ENCODE results near the gene PEPD. TPM values are rescaled to one million over a fixed set of nuclear protein-coding genes. Genes with fewer than 3 reads are reported as not detected.

The PEPD gene
- total RNA-seq, 2 donors from 2014 or later, result 74.0 to 89.9 TPM

DNA sequence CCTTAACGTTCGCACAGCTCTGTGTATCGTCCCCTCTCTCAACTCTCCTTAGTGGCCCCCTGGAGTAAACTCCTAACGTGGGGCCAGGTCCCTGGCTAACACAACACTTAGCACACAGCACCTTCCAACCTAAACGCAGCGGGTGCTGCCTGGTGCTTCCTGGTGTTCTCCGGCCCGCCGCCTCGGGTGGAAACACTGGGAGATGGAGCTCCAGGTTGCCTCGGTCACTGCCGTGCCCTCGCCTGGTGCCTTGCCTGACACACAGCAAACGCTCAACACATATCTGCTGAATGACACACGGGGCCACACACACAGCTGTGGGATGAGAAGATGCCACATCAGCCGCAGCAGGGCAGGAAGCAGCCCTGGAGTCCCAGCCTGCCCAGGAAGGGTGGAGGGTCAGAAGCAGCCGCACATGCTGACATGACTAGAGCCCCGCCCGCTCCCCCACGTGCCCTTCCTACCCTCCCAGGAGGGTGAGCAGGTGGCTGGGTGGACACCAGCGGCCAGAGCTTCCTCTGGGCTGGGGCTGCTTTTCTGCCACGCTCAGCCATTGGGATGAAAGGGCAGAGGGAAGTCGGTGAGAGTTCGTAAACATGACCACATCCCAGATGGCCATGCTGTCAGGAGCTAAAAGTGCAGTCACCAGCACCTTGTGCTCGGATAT, 6.6 kb downstream of the PEPD start:
- intact Hi-C loops (cut with DNase I), result no loop called here
- no peak for DNase-seq (ENCODE audit: low spot score)
- 75% methylated on average over 25 of the region's 25 CpGs for WGBS

DNA sequence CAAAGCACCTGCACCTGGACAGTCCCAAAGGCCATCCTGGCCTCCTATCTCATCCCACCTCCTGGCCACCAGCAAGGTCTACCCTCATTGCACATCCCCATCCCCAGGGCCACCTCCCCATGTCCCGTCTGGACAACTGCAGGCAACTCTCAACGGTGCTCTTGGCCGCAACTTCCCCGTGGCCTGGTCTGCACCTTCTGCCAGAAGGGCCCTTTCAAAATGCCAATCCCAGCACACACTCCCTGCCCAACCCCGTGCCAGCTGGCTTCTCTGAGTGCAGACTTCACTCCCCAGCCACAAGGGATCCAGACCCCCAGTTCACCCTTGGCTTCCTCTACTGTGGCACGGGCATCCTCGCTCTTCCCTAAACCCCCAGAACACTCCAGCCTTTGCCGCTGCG, 8.2 kb downstream of the PEPD start:
- DNase-seq (ENCODE audit: low spot score), result no peak
- TF ChIP-seq POLR2AphosphoS5 (IDR thresholded peaks at IDR 0.05), result no peak
- TF ChIP-seq POLR2A (IDR thresholded peaks at IDR 0.05), result no peak
- TF ChIP-seq, protein P1, sequence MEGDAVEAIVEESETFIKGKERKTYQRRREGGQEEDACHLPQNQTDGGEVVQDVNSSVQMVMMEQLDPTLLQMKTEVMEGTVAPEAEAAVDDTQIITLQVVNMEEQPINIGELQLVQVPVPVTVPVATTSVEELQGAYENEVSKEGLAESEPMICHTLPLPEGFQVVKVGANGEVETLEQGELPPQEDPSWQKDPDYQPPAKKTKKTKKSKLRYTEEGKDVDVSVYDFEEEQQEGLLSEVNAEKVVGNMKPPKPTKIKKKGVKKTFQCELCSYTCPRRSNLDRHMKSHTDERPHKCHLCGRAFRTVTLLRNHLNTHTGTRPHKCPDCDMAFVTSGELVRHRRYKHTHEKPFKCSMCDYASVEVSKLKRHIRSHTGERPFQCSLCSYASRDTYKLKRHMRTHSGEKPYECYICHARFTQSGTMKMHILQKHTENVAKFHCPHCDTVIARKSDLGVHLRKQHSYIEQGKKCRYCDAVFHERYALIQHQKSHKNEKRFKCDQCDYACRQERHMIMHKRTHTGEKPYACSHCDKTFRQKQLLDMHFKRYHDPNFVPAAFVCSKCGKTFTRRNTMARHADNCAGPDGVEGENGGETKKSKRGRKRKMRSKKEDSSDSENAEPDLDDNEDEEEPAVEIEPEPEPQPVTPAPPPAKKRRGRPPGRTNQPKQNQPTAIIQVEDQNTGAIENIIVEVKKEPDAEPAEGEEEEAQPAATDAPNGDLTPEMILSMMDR (IDR thresholded peaks at IDR 0.05), result no peak
- Histone ChIP-seq H3K4me1 (replicated peaks) (no peaks in the 10 kb centered on the region), H3K9me3 (no peaks in the 10 kb centered on the region), H3K27me3 (replicated peaks; ENCODE audit: insufficient read depth) (no peaks in the 10 kb centered on the region), H3K27ac (no peak overlapping the region), H3K36me3 (no peaks in the 10 kb centered on the region), H3K4me3 (no peak overlapping the region)
- intact Hi-C loops (cut with DNase I), result no loop called here
- 89% methylated on average over 9 of the region's 9 CpGs for WGBS

More for the DNA sequence above, 6.6 kb downstream of the PEPD start:
- no peaks in the 10 kb centered on the region for H3K36me3 ChIP-seq
- no peaks in the 10 kb centered on the region for H3K9me3 ChIP-seq
- no peak for TF ChIP-seq POLR2A (IDR thresholded peaks at IDR 0.05)
- TF ChIP-seq, protein P1 (IDR thresholded peaks at IDR 0.05), result no peak
- no peak for TF ChIP-seq POLR2AphosphoS5 (IDR thresholded peaks at IDR 0.05)
- no peak overlapping the region for H3K4me3 ChIP-seq
- no peaks in the 10 kb centered on the region for H3K4me1 ChIP-seq (replicated peaks)
- no peaks in the 10 kb centered on the region for H3K27me3 ChIP-seq (replicated peaks; ENCODE audit: insufficient read depth)
- H3K27ac ChIP-seq, result no peak overlapping the region

DNA sequence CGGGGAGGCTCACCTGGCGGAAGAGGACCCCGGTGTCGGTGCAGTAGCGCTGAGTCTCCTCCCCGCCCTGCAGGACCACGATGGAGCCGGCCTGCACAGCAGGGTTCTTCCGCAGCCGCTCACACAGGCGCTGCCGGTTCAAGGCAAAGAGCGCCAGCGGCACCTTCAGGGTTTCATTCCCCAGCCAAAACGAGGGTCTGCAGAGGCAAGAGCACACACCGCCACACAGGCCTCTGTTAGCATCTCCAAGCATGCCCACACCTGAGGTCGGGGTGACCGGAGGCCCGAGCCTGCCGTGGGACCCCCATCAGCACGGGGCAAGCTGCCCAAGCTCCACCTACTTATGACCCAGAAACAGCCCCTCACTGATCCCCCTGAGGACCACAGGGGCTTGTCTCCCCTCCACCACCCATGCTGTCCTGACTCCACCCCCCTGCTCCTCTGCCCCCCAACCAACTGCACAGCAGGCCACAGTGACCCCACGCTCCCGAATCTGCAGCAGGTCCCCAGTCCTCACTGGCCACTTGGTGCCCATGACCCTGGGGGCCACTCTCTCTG, 8.9 kb downstream of the PEPD start:
- TF ChIP-seq POLR2A (IDR thresholded peaks at IDR 0.05) (no peak), POLR2AphosphoS5 (IDR thresholded peaks at IDR 0.05) (no peak)
- TF ChIP-seq, protein P1 (IDR thresholded peaks at IDR 0.05), result no peak
- intact Hi-C loops (cut with DNase I), result no loop called here
- no peak overlapping the region for H3K4me3 ChIP-seq
- no peaks in the 10 kb centered on the region for H3K4me1 ChIP-seq (replicated peaks)
- DNase-seq (ENCODE audit: low spot score), result no peak
- no peaks in the 10 kb centered on the region for H3K36me3 ChIP-seq
- no peaks in the 10 kb centered on the region for H3K9me3 ChIP-seq
- 94% methylated on average over 23 of the region's 23 CpGs for WGBS
- no peaks in the 10 kb centered on the region for H3K27me3 ChIP-seq (replicated peaks; ENCODE audit: insufficient read depth)
- no peak overlapping the region for H3K27ac ChIP-seq

DNA sequence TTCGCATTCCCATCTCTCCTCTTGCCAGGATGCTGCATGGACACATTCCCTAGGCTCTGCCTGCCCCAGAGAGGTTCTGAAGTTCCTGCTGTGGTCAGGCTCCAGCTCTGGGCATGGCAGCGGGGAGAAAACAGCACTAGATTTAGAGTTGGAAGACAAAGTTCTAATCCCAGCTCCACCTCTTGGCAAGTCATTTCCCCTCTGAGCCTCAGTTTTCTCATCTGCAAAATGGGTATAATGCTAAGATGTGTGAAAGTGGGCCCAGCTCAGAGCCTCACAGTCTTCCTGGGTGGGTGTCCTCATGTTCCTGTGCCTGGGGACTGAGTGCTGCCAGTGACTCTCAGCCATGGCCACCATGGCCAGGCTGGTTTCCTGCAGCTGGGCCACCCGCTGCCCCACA, 9.6 kb downstream of the PEPD start:
- no peak for DNase-seq (ENCODE audit: low spot score)
- TF ChIP-seq POLR2AphosphoS5 (IDR thresholded peaks at IDR 0.05) (no peak), POLR2A (IDR thresholded peaks at IDR 0.05) (no peak)
- TF ChIP-seq, protein P1 (IDR thresholded peaks at IDR 0.05), result no peak
- 96% methylated on average over 3 of the region's 3 CpGs for WGBS
- Histone ChIP-seq H3K36me3 (no peaks in the 10 kb centered on the region), H3K9me3 (no peaks in the 10 kb centered on the region), H3K4me1 (replicated peaks) (no peaks in the 10 kb centered on the region), H3K27me3 (replicated peaks; ENCODE audit: insufficient read depth) (no peaks in the 10 kb centered on the region), H3K27ac (no peak overlapping the region), H3K4me3 (no peak overlapping the region)
- intact Hi-C loops (cut with DNase I), result no loop called here

DNA sequence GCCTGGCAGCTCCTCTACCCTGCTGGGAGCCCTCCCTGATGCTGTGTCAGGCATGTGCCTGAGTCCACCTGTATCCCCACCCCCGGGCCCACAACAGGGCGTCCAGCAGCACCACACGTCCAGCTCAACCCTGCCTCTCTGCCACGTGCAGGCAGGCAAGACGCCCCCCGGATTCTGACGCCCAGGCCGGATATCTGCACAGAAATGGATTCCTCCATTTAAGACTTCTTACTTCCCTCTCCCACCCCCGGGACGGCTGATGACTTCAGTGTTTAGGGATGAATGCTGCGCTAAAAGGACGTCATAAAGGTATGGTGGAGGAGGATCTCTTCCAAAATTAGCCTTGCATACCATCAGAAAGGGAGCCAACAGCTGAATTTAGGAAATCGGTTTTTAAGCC, 10.2 kb downstream of the PEPD start:
- Histone ChIP-seq H3K9me3 (no peaks in the 10 kb centered on the region), H3K36me3 (no peaks in the 10 kb centered on the region), H3K27me3 (replicated peaks; ENCODE audit: insufficient read depth) (no peaks in the 10 kb centered on the region), H3K27ac (no peak overlapping the region), H3K4me3 (no peak overlapping the region), H3K4me1 (replicated peaks) (no peaks in the 10 kb centered on the region)
- TF ChIP-seq POLR2A (IDR thresholded peaks at IDR 0.05) (no peak), POLR2AphosphoS5 (IDR thresholded peaks at IDR 0.05) (no peak)
- TF ChIP-seq, protein P1 (IDR thresholded peaks at IDR 0.05), result no peak
- no peak for DNase-seq (ENCODE audit: low spot score)
- intact Hi-C loops (cut with DNase I), result no loop called here
- 94% methylated on average over 13 of the region's 13 CpGs for WGBS
